Ascending aorta (tissue), 2 donors: Measurements from ENCODE around the gene TRAPPC10. TPM values are rescaled to one million over a fixed set of nuclear protein-coding genes. Genes with fewer than 3 reads are reported as not detected.
"Not testable (repeated sequence)": the region's sequence is repeated elsewhere in the genome, so short reads cannot be mapped to it uniquely, and the experiment has no call there.

Experiments used
- DNase-seq, 2 donors: peaks; one replicate each; pipeline ENCODE4 v3.0.0-alpha.2; 2019; ENCODE audit warnings: low spot score in 2 of 2
- H3K27ac ChIP-seq, 2 donors: fragments of 200-600 bp; sonication (generic); one replicate each; pipeline ENCODE4 v1.5.1; 2016 to 2017; ENCODE audit warnings: mild to moderate bottlenecking in 1 of 2
- H3K27me3 ChIP-seq: fragments of 200-600 bp; sonication (generic); one replicate; pipeline ENCODE4 v1.5.1; 2017
- H3K36me3 ChIP-seq, 2 donors: fragments of 200-600 bp; sonication (generic); one replicate each; pipeline ENCODE4 v1.5.1; 2016
- H3K4me1 ChIP-seq, 2 donors: fragments of 200-600 bp; sonication (generic); one replicate each; pipeline ENCODE4 v1.5.1; 2016 to 2017; ENCODE audit warnings: mild to moderate bottlenecking in 1 of 2
- H3K4me3 ChIP-seq, 2 donors: fragments of 200-600 bp; sonication (generic); one replicate each; pipeline ENCODE4 v1.5.1; 2016 to 2017; ENCODE audit warnings: mild to moderate bottlenecking in 1 of 2
- H3K9me3 ChIP-seq, 2 donors: fragments of 200-600 bp; sonication (generic); one replicate each; pipeline ENCODE4 v1.5.1; 2016
- intact Hi-C: fragments of 100-400 bp; cut with DNase I; formaldehyde crosslinking; loops from one replicate; pipeline ENCODE4 v1.15.1; 2023
- total RNA-seq: library from RNA; depleted of rRNA; stranded (reverse); fragments of >200 nt; gene quantifications from one replicate; pipeline ENCODE4 v1.1.0, GENCODE V29; 2016

TRAPPC10 gene
- total RNA-seq, 1 donor from 2014 or later, result 7.9 TPM

- H3K4me3 ChIP-seq, H3K4me1 ChIP-seq, H3K36me3 ChIP-seq, H3K27me3 ChIP-seq, H3K9me3 ChIP-seq, intact Hi-C loops, H3K27ac ChIP-seq: not testable (repeated sequence)
- DNase-seq, result peak in 1 of 2 donors; percentile 12
Measured at GRCh38 chr21:44139787-44140551, 127.9 kb downstream of the TRAPPC10 start.

DNA sequence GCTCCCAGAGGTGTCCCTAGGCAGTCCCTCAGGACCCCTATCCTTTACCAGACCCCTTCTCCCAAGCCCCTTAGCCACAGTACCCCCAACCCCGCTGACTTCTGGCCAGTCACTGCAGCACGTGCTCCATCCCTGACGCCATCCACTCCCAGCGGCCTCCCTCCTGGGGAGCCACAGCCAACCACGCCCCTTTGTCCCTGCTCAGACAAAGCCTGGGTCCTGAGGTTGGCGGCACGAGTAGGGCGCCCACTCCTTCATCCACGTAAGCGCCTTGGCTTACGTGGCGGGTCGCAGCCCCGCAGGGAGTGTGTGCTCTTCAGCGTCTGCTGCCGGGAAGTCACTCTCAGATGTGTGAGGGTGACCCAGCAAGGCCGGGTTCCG, 128.4 kb downstream of the TRAPPC10 start:
- DNase-seq, H3K27me3 ChIP-seq, H3K4me3 ChIP-seq, intact Hi-C loops, H3K36me3 ChIP-seq, H3K4me1 ChIP-seq, H3K27ac ChIP-seq, H3K9me3 ChIP-seq: not testable (repeated sequence)

GRCh38 chr21:44142470-44142869, 130.4 kb downstream of the TRAPPC10 start:
- H3K4me1 ChIP-seq, H3K27me3 ChIP-seq, H3K36me3 ChIP-seq, H3K27ac ChIP-seq, H3K9me3 ChIP-seq, DNase-seq, intact Hi-C loops, H3K4me3 ChIP-seq: not testable (repeated sequence)

DNA sequence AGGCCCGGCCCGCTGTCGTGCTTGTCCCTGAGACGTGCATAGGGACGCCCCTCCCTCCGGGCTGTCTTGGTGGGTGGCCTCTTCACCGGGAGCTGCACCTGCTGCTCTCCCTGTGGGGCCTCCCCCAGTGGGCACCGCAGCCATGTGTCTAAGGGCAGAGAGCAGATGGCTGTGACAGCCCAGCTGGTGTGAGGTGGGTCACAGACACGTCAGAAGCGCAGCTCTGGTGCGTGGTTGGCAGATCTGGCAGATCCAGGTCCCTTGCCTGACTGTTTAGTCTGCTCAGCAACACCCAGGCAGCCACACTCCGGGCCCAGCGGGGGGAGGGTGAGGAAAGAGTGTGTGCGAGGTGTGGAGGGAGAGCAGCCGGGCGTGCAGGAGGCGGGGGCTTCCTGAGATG, 131.3 kb downstream of the TRAPPC10 start:
- H3K27ac ChIP-seq, H3K27me3 ChIP-seq, H3K4me3 ChIP-seq, H3K9me3 ChIP-seq, H3K36me3 ChIP-seq, H3K4me1 ChIP-seq, DNase-seq, intact Hi-C loops: not testable (repeated sequence)

DNA sequence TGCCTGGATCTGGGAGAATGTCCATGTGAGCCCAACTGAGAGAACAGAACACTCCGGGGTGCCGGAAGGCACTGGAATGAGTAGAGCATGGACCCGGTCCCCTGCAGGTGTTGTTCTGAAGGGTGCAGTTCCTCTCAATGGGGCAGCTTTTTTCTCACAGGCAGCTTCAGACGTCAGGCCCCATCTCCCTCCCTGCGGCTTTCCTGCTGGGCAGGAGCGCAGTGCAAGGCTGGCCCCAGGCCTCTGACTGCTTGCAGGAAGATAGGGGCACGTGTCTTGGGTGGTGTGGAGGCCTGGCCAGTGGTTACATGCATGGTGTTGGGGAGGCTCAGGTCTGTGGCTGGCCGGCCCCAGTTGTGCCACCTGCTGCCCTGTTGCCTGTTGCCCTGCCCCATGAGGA, 131.9 kb downstream of the TRAPPC10 start:
- H3K4me1 ChIP-seq, H3K4me3 ChIP-seq, H3K36me3 ChIP-seq, H3K27me3 ChIP-seq, H3K27ac ChIP-seq, DNase-seq, H3K9me3 ChIP-seq, intact Hi-C loops: not testable (repeated sequence)

DNA sequence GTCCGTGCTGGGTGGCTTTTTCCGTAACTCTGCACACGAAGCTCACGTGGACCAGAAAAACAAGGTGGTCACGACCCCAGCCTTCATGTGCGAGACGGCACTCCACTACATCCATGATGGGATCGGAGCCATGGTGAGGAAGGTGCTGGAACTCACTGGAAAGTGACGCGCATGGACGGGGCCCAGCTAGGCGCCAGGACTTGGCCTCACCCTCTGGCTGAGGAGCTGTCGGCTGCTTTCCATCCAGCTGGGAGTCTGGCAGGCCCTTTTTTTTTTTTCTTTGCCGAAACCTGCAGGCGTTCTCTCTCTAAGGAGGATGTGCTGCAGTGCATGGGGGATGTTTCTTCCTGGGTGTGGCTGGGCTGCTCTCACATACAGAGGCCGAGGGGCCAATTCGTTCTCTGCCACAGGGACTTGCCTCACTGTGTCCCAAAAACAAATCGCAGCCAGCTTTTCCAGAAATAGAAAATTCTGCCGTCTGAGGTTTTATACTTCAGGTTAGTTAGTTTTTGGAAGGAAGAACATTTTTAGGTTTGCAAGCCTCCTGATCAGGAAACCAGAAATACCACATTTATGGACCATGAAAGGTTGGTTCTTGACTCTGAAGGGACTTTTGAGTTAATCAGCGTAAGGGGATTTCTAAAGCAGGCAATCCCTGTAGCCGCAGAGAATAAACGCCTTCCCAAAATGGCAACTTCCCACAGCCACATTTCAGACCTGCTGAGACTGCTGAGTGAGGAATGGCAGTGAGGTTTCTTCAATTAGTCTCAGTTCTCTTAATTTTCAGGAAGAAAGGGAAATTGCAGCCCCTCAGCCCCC, 132.9 kb downstream of the TRAPPC10 start:
- H3K4me3 ChIP-seq, intact Hi-C loops, H3K4me1 ChIP-seq, H3K9me3 ChIP-seq, H3K36me3 ChIP-seq, H3K27me3 ChIP-seq, DNase-seq, H3K27ac ChIP-seq: not testable (repeated sequence)

DNA sequence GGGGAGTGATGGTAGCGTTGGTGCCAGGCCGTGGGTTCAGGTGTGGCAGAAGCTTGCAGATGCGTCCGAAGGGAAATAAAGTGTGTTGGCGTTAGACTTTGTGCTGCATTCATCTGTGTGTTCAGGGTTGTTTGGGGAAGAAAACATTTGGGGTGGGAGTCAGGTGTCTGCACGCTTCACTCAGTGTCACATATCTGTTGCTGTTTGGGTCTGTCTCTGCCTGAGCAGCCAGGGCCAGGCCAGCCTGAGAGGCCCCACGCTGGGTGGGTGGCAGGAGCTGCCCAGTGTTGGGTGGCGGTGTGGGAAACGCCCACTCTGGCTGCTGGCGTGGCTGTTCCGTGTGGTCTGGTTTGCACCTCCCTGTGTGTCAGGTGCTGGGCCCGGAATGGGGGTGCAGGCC, 133.5 kb downstream of the TRAPPC10 start:
- H3K4me3 ChIP-seq, H3K27ac ChIP-seq, H3K36me3 ChIP-seq, H3K27me3 ChIP-seq, DNase-seq, H3K9me3 ChIP-seq, H3K4me1 ChIP-seq, intact Hi-C loops: not testable (repeated sequence)

GRCh38 chr21:44147108-44147507, 135.0 kb downstream of the TRAPPC10 start:
- DNase-seq, H3K4me1 ChIP-seq, H3K36me3 ChIP-seq, H3K9me3 ChIP-seq, H3K4me3 ChIP-seq, H3K27ac ChIP-seq, intact Hi-C loops, H3K27me3 ChIP-seq: not testable (repeated sequence)

GRCh38 chr21:44150255-44150654, 138.1 kb downstream of the TRAPPC10 start:
- H3K4me1 ChIP-seq, DNase-seq, H3K4me3 ChIP-seq, H3K9me3 ChIP-seq, H3K36me3 ChIP-seq, intact Hi-C loops, H3K27me3 ChIP-seq, H3K27ac ChIP-seq: not testable (repeated sequence)

- H3K27ac ChIP-seq, DNase-seq, H3K36me3 ChIP-seq, H3K27me3 ChIP-seq, H3K9me3 ChIP-seq, H3K4me1 ChIP-seq, intact Hi-C loops, H3K4me3 ChIP-seq: not testable (repeated sequence)
Measured at GRCh38 chr21:44153214-44153888, 141.2 kb downstream of the TRAPPC10 start.

- H3K4me1 ChIP-seq, intact Hi-C loops, H3K27ac ChIP-seq, H3K27me3 ChIP-seq, H3K4me3 ChIP-seq, H3K36me3 ChIP-seq, H3K9me3 ChIP-seq: not testable (repeated sequence)
- DNase-seq, result peak; percentile 7 to 46
Measured at GRCh38 chr21:44153889-44154228, 141.8 kb downstream of the TRAPPC10 start.

DNA sequence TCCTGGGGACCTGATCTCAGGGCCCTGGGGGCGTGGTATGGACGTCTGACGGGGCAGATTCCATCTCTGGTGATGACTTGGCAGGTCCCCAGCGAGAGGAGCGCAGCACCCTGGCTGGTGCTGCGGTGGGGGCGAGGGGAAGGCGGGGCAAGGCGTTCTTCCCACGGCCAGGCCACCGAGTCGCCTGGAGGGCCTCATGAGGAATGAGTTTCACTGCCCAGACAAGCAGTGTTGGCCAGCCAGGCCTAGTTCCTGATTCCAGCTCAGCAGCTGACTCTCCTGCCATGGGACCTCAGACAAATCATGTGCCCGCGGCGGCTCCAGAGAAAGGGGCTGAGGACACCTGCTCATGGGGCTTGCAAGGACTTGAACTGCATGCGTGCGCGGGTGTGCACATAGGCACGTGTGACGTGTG, 142.7 kb downstream of the TRAPPC10 start:
- DNase-seq, H3K4me1 ChIP-seq, H3K36me3 ChIP-seq, H3K9me3 ChIP-seq, H3K27me3 ChIP-seq, H3K27ac ChIP-seq, intact Hi-C loops, H3K4me3 ChIP-seq: not testable (repeated sequence)

- H3K4me1 ChIP-seq, H3K27ac ChIP-seq, H3K4me3 ChIP-seq, H3K9me3 ChIP-seq, DNase-seq, intact Hi-C loops, H3K36me3 ChIP-seq, H3K27me3 ChIP-seq: not testable (repeated sequence)
Measured at GRCh38 chr21:44155231-44155993, 143.3 kb downstream of the TRAPPC10 start.

DNA sequence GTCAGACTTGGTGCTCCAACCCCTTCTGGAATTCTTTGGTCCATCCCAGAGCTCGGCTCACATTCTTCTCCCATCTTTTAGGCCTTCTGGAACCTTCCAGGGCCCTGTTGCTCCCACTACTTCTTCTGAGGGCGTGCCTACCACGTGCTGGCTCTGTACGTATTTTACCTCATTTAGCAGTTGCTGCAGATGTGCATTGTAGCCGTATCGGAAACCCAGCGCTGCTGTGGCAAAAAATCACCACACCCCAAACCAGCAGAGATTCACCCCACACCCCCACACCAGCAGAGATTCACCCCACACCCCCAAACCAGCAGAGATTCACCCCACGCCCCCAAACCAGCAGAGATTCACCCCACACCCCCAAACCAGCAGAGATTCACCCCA, 143.9 kb downstream of the TRAPPC10 start:
- H3K27ac ChIP-seq, H3K36me3 ChIP-seq, H3K4me3 ChIP-seq, H3K27me3 ChIP-seq, intact Hi-C loops, DNase-seq, H3K4me1 ChIP-seq, H3K9me3 ChIP-seq: not testable (repeated sequence)
